Endothelial cell (in vitro differentiated cells): ENCODE results near the gene SGCD. TPM values are rescaled to one million over a fixed set of nuclear protein-coding genes. Genes with fewer than 3 reads are reported as not detected.
"Not testable (repeated sequence)": the region's sequence is repeated elsewhere in the genome, so short reads cannot be mapped to it uniquely, and the experiment has no call there.

Source experiments
- DNase-seq: peaks from one replicate; pipeline ENCODE4 v3.0.0; 2021; ENCODE audit warnings: low spot score
- H3K27ac Mint-ChIP-seq: one replicate; pipeline ENCODE4 v1.8.0; 2021; ENCODE audit warnings: mixed read lengths, inconsistent platforms; ENCODE audit not compliant: unreplicated experiment
- H3K27me3 Mint-ChIP-seq: one replicate; pipeline ENCODE4 v1.8.0; 2021; ENCODE audit warnings: mild to moderate bottlenecking, moderate library complexity, mixed read lengths, inconsistent platforms; ENCODE audit not compliant: unreplicated experiment
- H3K36me3 Mint-ChIP-seq: one replicate; pipeline ENCODE4 v1.8.0; 2021; ENCODE audit warnings: mild to moderate bottlenecking, low read depth, mixed read lengths, inconsistent platforms; ENCODE audit not compliant: unreplicated experiment
- H3K4me1 Mint-ChIP-seq: one replicate; pipeline ENCODE4 v1.8.0; 2021; ENCODE audit warnings: mild to moderate bottlenecking, mixed read lengths, inconsistent platforms; ENCODE audit not compliant: unreplicated experiment
- H3K4me3 Mint-ChIP-seq: one replicate; pipeline ENCODE4 v1.8.0; 2021; ENCODE audit warnings: mild to moderate bottlenecking, mixed read lengths, inconsistent platforms; ENCODE audit not compliant: unreplicated experiment
- H3K9me3 Mint-ChIP-seq: one replicate; pipeline ENCODE4 v1.8.0; 2021; ENCODE audit warnings: mixed read lengths, inconsistent platforms; ENCODE audit not compliant: unreplicated experiment
- CTCF ChIP-seq: fragments of 200-600 bp; sonication (generic); IDR thresholded peaks from one replicate; pipeline ENCODE4 v1.5.0; 2021; ENCODE audit warnings: antibody characterized with exemption; ENCODE audit not compliant: unreplicated experiment
- total RNA-seq: library from RNA; stranded (reverse); fragmentation: NEBNext Ultra II Directional; extraction: Animal tissue kit (Norgen Biotek cat#: 25700); gene quantifications from one replicate; pipeline ENCODE4 v1.2.1, GENCODE V29; 2021; ENCODE audit not compliant: unreplicated experiment

Gene SGCD
- total RNA-seq, 1 donor from 2014 or later, result 1.2 TPM

- Mint-ChIP-seq H3K4me3 (no peak overlapping the region), H3K4me1 (peaks cover 10% of the 10 kb centered on the region), H3K27ac (no peak overlapping the region), H3K27me3 (no peaks in the 10 kb centered on the region), H3K36me3 (no peaks in the 10 kb centered on the region), H3K9me3 (no peaks in the 10 kb centered on the region)
- no peak for DNase-seq
- TF ChIP-seq CTCF, result no peak
Observed at GRCh38 chr5:156647034-156647451, 320.1 kb downstream of the SGCD start.

- H3K4me3 Mint-ChIP-seq, result no peak overlapping the region
- no peak for DNase-seq
- TF ChIP-seq CTCF, result no peak
- no peaks in the 10 kb centered on the region for H3K9me3 Mint-ChIP-seq
- H3K27me3 Mint-ChIP-seq, result no peaks in the 10 kb centered on the region
- H3K4me1 Mint-ChIP-seq, result peaks cover 8% of the 10 kb centered on the region
- no peak overlapping the region for H3K27ac Mint-ChIP-seq
- no peaks in the 10 kb centered on the region for H3K36me3 Mint-ChIP-seq
Observed at GRCh38 chr5:156654444-156654843, 327.5 kb downstream of the SGCD start.

- no peak overlapping the region for H3K27ac Mint-ChIP-seq
- no peaks in the 10 kb centered on the region for H3K9me3 Mint-ChIP-seq
- no peak for TF ChIP-seq CTCF
- H3K36me3 Mint-ChIP-seq, result no peaks in the 10 kb centered on the region
- H3K27me3 Mint-ChIP-seq, result no peaks in the 10 kb centered on the region
- no peak for DNase-seq
- peaks cover 8% of the 10 kb centered on the region for H3K4me1 Mint-ChIP-seq
- H3K4me3 Mint-ChIP-seq, result no peak overlapping the region
Observed at GRCh38 chr5:156655732-156656131, 328.8 kb downstream of the SGCD start.

GRCh38 chr5:156664832-156665231 is 337.9 kb downstream of the SGCD start:
- H3K36me3 Mint-ChIP-seq, H3K27ac Mint-ChIP-seq, H3K27me3 Mint-ChIP-seq, H3K9me3 Mint-ChIP-seq, H3K4me1 Mint-ChIP-seq, H3K4me3 Mint-ChIP-seq: not testable (repeated sequence)
- TF ChIP-seq CTCF, result peak; percentile 20
- peak; percentile 23 for DNase-seq

GRCh38 chr5:156666686-156667085 is 339.7 kb downstream of the SGCD start:
- not testable (repeated sequence) for H3K4me3 Mint-ChIP-seq, H3K27ac Mint-ChIP-seq, H3K9me3 Mint-ChIP-seq, DNase-seq, H3K27me3 Mint-ChIP-seq, H3K4me1 Mint-ChIP-seq, H3K36me3 Mint-ChIP-seq

GRCh38 chr5:156667616-156668015 is 340.7 kb downstream of the SGCD start:
- no peak for TF ChIP-seq CTCF
- DNase-seq, result no peak
- no peaks in the 10 kb centered on the region for H3K27me3 Mint-ChIP-seq
- H3K36me3 Mint-ChIP-seq, result no peaks in the 10 kb centered on the region
- H3K4me1 Mint-ChIP-seq, result no peaks in the 10 kb centered on the region
- H3K9me3 Mint-ChIP-seq, result no peaks in the 10 kb centered on the region
- no peak overlapping the region for H3K27ac Mint-ChIP-seq
- H3K4me3 Mint-ChIP-seq, result no peak overlapping the region
